PFSK-1 (cell line): ENCODE results near the gene METTL8. TPM values are rescaled to one million over a fixed set of nuclear protein-coding genes. Genes with fewer than 3 reads are reported as not detected.

Experiments used
- FOXP2 ChIP-seq: optimal IDR thresholded peaks from 2 replicates; pipeline ENCODE3; 2011; ENCODE audit warnings: borderline replicate concordance, control low read depth, inconsistent platforms; ENCODE audit not compliant: insufficient read depth; ENCODE audit errors: extremely low read length, extremely low read depth
- POLR2AphosphoS5 ChIP-seq: IDR thresholded peaks from 2 replicates; pipeline ENCODE4 v1.6.1; 2012; ENCODE audit warnings: low read depth, mild to moderate bottlenecking, control low read depth, low read length, moderate library complexity
- SIN3A ChIP-seq: IDR thresholded peaks from 2 replicates; pipeline ENCODE4 v1.6.1; 2012; ENCODE audit warnings: mild to moderate bottlenecking, low read length, moderate library complexity, borderline replicate concordance; ENCODE audit not compliant: insufficient read depth
- TAF1 ChIP-seq: IDR thresholded peaks from 2 replicates; pipeline ENCODE4 v1.6.1; 2012; ENCODE audit warnings: low read length, control low read depth, borderline replicate concordance; ENCODE audit not compliant: insufficient read depth
- polyA plus RNA-seq: library from polyadenylated mRNA; unstranded; fragments of >200 nt; gene quantifications from one replicate; pipeline ENCODE4 v1.2.1, GENCODE V29; 2012; ENCODE audit warnings: low read depth, missing spikeins; ENCODE audit not compliant: insufficient read length
- TF ChIP-seq, protein P1 (sequence below), 2 experiments: IDR thresholded peaks; 2 replicates each; pipeline versions ENCODE4 v1.6.1 to v1.8.0; 2011 to 2012; ENCODE audit warnings: low read depth in 2 of 2, low read length in 2 of 2, control low read depth in 1 of 2, inconsistent platforms in 1 of 2, mild to moderate bottlenecking in 1 of 2, moderate library complexity in 1 of 2; ENCODE audit not compliant: insufficient read depth in 1 of 2

METTL8 gene, protein sequence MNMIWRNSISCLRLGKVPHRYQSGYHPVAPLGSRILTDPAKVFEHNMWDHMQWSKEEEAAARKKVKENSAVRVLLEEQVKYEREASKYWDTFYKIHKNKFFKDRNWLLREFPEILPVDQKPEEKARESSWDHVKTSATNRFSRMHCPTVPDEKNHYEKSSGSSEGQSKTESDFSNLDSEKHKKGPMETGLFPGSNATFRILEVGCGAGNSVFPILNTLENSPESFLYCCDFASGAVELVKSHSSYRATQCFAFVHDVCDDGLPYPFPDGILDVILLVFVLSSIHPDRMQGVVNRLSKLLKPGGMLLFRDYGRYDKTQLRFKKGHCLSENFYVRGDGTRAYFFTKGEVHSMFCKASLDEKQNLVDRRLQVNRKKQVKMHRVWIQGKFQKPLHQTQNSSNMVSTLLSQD
- polyA plus RNA-seq = 5.3 TPM

- TF ChIP-seq POLR2AphosphoS5 = peak; percentile 53; the same call in 1 of the 2 replicates
- TF ChIP-seq, protein P1, sequence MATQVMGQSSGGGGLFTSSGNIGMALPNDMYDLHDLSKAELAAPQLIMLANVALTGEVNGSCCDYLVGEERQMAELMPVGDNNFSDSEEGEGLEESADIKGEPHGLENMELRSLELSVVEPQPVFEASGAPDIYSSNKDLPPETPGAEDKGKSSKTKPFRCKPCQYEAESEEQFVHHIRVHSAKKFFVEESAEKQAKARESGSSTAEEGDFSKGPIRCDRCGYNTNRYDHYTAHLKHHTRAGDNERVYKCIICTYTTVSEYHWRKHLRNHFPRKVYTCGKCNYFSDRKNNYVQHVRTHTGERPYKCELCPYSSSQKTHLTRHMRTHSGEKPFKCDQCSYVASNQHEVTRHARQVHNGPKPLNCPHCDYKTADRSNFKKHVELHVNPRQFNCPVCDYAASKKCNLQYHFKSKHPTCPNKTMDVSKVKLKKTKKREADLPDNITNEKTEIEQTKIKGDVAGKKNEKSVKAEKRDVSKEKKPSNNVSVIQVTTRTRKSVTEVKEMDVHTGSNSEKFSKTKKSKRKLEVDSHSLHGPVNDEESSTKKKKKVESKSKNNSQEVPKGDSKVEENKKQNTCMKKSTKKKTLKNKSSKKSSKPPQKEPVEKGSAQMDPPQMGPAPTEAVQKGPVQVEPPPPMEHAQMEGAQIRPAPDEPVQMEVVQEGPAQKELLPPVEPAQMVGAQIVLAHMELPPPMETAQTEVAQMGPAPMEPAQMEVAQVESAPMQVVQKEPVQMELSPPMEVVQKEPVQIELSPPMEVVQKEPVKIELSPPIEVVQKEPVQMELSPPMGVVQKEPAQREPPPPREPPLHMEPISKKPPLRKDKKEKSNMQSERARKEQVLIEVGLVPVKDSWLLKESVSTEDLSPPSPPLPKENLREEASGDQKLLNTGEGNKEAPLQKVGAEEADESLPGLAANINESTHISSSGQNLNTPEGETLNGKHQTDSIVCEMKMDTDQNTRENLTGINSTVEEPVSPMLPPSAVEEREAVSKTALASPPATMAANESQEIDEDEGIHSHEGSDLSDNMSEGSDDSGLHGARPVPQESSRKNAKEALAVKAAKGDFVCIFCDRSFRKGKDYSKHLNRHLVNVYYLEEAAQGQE (IDR thresholded peaks at IDR 0.05; ENCODE audit: insufficient read depth in 1 of 2, low read depth in 2 of 2, low read length in 2 of 2) = no peak
Measured at GRCh38 chr2:171433763-171434012, at the start of gene METTL8. Gene METTL8 (minus strand): TSS chr2:171433990. CDS start chr2:171392185, 41,805 bp downstream.

- TF ChIP-seq, protein P1 (IDR thresholded peaks at IDR 0.05; ENCODE audit: insufficient read depth in 1 of 2, low read depth in 2 of 2, low read length in 2 of 2) = no peak
- no peak for TF ChIP-seq FOXP2
- TF ChIP-seq TAF1 = no peak
- TF ChIP-seq POLR2AphosphoS5 = no peak
- no peak for TF ChIP-seq SIN3A
Measured at GRCh38 chr2:171482877-171483276, 49.1 kb upstream of the METTL8 start.

GRCh38 chr2:171482308-171482707, 48.5 kb upstream of the METTL8 start:
- TF ChIP-seq, protein P1 (IDR thresholded peaks at IDR 0.05; ENCODE audit: insufficient read depth in 1 of 2, low read depth in 2 of 2, low read length in 2 of 2) = no peak
- TF ChIP-seq TAF1 (no peak), SIN3A (no peak), POLR2AphosphoS5 (no peak), FOXP2 (no peak)

DNA sequence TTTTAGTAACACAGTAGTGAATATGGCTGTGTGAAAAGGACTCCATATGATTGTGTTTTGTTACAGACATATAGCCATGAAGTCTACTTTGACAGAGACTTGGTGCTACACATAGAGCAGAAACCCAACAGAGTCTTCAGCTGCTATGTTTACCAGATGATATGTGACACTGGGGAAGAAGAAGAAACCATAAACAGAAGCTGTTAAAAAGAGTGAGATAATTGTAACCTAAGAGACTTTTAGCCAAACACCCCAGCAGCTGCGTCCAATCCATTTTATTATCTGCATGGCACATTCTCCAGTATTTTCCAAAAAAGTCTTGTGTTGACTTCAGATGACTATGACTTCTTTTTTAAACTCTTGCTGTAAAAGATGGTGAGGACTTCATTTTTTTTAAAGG, 47.1 kb upstream of the METTL8 start:
- TF ChIP-seq TAF1 (no peak), POLR2AphosphoS5 (no peak), FOXP2 (no peak)
- TF ChIP-seq, protein P1 (IDR thresholded peaks at IDR 0.05; ENCODE audit: insufficient read depth in 1 of 2, low read depth in 2 of 2, low read length in 2 of 2) = no peak

- TF ChIP-seq POLR2AphosphoS5 (no peak), TAF1 (no peak), SIN3A (no peak), FOXP2 (no peak)
- TF ChIP-seq, protein P1 (IDR thresholded peaks at IDR 0.05; ENCODE audit: insufficient read depth in 1 of 2, low read depth in 2 of 2, low read length in 2 of 2) = no peak
Measured at GRCh38 chr2:171479154-171479814, 45.5 kb upstream of the METTL8 start.
